Activated CD4-positive, alpha-beta T cell treated with anti-CD3 and anti-CD28 coated beads, Interleukin-2, amount 50 U/mL, for 16 hours (primary cell): ENCODE results near the gene CORO7.
"Not testable (repeated sequence)": the region's sequence is repeated elsewhere in the genome, so short reads cannot be mapped to it uniquely, and the experiment has no call there.

Experiments used
- DNase-seq: peaks from one replicate; pipeline ENCODE4 v3.0.0-alpha.2; 2020

The CORO7 gene

GRCh38 chr16:4399001-4399730, 17.2 kb downstream of the CORO7 start:
- no peak for DNase-seq

GRCh38 chr16:4395055-4395726, 21.2 kb downstream of the CORO7 start:
- DNase-seq = no peak

- DNase-seq = not testable (repeated sequence)
These were observed 22.5 kb downstream of the CORO7 start for GRCh38 chr16:4393850-4394249.

DNA sequence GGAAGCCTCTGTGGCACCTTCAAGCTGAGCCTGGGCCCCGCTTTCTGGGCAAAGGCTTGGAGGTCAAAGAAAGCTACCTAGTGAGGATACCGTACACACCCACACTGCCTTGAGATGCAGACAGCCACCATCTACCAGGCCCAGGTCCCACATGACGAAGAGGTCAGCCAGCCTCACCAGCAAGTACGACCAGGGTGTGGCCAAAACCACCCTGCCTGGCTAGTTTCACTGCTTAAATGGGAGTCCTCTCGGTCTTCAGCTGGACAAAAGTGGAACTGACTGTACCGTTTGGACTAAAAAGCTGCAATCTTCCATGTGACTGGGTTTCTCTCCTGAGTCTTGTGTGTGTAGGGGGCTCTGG, 23.2 kb downstream of the CORO7 start:
- no peak for DNase-seq

DNA sequence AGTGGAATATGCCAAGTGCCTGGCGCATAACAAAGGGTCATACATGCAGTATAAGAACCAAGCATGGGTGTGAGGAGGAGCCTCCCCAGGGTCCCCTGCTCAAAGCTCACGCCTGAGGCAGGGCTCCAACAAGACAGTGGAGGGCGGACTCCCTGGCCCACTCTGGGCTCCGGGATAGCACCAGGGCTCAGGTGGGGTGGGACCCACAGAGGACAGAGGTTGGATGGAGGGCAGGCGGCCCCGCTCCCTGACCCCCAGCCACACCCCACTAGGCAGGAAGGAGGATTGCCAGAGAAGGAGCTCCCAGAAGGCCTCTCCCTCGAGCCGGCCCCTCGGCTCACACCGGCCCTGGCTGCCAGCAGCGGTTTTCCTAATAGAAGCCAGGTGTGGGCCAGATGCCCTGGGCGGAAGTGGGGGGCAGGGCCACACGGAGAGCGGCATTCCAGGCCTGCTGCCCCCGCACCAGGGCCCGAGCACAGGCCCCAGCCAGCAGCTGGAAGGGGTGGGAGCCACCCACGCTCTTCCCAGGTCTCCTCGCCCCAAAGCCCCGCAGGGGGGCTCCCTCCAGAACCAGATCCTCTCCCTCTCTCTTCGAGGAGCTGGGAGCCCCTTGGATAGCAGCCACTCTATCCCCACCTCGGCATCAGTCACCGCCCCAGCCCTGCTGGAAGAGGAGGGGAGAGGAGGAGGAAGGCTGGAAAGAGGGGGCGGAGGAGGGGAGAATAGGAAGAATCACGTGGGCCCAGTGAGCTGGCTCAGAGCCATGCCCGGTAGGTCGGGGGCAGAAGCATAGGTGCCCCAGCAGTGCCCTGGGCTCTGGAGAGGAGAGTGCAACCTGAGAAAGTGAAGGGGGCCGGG, 23.8 kb downstream of the CORO7 start:
- no peak for DNase-seq

GRCh38 chr16:4391631-4392381, 24.6 kb downstream of the CORO7 start:
- DNase-seq = no peak

DNA sequence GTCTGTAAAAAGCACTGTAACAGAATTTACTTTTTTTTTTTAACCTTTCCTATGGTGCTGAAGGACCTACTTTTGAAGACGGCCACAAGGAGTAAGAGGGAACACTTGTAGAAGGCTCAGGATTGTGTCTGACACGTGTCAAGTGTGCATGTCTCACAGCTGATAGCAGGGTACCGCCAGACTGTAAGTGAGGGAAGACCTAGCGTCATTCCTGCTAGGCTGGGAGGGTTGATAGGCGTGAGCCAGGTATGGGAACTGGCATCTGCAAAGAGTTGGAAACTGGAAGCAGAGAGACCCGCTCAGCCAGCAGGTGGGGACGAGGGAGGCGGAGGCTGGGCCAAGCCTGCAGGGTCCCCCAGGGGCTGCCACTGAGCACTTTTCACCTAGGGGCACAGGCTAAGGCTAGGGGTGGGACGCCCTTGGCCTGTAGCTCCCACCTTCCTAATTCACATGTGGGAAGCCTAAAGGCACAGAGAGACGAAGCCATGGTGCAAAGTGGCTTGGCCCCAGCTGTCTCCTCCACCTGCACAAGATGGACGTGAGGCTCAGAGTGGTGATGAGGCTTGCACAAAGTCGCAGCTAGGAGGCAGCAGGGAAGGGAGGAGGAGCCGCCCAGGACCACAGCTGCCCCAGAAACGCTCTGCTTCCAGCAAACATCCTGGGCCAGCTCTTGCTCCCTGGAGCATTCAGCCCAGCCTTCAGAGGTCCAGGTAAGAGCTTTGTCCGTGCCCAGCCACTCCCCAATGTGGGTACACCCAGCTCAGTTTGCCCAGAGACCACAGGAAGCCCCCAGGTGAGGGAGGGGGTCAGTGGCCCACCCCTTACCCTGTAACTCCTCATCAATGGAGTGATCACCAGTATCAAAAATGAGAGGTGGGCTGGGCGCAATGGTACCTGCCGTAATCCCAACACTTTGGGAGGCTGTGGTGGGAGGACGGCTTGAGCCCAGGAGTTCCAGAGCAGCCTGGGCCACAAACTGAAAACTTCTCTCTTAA, 25.8 kb downstream of the CORO7 start:
- no peak for DNase-seq

GRCh38 chr16:4389051-4389955, 27.1 kb downstream of the CORO7 start:
- DNase-seq = no peak

DNA sequence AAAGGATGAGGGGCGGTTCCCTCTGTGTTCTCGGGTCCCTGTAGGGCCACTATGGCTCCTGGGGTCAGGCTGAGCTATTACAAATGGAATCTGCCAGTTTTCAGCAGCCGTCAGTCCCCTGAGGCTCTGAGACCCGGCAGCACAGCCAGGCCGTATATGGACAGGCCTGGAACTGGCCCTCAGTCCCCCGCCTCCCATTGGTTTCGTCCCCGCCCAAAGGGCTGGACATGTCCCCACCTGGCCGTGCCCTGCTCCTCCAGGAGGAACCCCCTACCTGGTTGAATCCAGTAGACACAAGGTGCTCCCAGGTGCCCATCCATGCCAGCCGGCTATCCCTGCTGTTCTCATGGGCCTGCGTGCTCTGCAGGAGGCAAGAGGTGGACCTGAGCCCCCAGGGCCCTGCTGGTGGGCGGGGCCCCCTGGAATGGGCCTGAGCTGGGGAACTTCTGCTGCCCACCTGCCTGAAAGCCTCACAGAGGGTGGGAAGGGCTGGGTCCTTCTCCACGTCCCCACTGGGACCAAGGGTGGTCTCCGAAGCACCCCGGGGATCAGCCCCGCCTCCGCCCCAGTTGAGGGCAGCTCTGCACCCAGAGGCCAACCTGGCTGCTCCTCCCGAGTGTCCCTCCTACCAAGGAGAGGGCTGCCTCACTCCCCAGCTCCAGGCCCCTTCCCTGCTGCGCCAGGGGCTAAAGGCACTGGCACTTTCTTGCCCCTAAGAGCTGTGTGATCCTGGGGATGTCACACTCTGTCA, 27.9 kb downstream of the CORO7 start:
- DNase-seq = no peak

DNA sequence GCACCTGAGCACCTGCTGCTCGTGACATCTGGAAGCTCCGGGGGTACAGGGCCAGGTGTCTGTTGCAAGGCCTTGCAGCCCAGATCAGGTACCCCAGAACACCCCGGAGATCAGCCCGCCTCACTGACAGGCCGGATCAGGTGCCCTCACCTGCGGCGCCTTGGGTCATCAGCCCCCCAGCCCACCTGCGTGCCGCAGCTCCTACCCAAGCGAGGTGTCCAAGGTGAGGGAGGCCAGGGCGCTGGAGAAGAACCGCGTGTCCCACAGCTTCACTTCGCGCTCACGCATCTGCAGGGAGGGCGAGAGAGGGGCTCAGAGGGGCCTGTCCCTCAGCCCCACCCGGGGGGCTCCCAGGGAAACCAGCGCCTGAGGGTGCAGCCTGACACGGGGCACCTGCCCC, 28.6 kb downstream of the CORO7 start:
- DNase-seq = no peak

GRCh38 chr16:4386951-4387565, 29.3 kb downstream of the CORO7 start:
- no peak for DNase-seq

DNA sequence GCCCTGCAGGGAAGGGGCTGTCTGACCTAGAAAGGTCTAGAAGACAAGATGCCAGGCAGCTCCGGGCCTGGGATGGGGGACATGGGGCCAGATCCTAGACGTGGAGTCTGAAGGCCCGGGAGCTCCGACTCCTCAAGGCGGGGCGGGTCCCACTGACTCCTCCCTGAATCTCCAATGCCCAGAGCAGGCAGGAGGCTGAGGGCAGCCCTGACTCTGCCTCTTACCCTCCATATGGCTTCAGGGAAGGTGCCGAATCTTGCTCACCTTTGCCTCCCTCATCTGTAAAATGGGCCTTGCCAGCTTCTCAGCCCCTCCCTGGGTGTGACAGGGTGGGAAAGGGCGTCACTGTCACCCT, 30.0 kb downstream of the CORO7 start:
- no peak for DNase-seq

GRCh38 chr16:4385789-4386450, 30.5 kb downstream of the CORO7 start:
- DNase-seq = no peak

- no peak for DNase-seq
These were observed 31.2 kb downstream of the CORO7 start for GRCh38 chr16:4385066-4385788.

- no peak for DNase-seq
These were observed 31.9 kb downstream of the CORO7 start for GRCh38 chr16:4384509-4384942.

DNA sequence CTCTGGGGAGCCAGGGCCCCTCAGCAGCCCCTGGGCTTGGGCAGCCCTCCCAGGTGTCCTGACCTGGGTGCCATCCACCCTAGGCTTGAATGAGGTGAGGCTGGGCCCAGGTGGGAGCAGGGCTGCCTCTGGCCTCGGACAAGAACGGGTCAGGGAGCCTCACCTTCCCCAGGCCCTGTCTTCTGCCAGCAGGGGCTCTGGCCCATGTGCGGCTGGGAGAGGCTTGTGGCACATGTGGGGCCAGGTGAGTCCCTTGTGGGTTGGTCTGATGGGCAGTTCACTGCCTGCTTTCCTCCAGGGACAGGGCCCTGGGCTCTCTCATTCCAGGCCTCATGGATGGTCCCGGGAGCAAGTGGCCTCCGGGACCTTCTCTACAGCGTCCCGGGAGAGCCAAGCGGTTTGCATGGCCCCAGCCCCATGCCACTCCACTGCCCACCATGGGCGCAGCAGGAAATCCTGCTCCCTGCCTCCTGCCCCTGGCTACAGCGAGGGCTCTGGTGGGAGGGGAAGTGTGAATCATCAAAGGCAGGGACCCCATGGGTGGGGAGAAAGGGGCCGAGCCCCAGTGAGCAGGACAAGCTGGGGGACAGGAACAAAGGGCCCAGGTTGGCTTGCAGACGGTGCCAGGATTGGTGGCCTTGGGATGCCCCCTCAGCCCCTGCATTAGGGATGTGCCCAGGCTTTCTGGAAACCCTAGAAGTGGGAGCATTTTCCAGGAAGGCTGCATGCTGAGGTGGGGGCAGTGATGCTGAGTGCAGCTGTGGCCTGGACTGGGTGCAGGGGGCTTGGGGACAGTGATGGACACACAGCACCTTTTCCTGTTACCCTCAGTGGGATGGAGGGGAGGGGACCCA, 32.6 kb downstream of the CORO7 start:
- no peak for DNase-seq

DNA sequence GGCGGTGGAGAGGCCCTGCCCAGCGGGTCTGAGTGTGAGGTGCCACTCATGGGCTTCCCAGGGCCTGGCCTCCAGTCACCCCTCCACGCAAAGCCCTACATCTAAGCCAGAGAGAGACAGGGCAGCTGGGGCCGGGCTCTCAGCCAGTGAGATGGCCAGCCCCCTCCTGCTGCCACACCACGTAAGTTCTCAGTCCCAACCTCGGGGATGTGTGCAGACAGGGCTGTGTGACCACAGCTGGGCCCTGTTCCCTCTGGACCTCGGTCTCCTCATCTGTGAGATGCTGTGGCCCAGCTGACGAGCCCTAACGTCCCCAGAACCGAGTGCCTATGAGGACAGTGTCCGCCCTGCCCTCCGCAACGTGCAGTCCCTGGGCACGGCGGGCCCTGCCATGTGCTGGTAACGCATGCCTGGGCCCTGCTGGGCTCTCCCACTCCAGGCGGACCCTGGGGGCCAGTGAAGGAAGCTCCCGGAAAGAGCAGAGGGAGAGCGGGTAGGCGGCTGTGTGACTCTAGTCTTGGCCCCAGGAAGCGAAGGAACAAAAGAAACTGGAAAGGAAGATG, 33.5 kb downstream of the CORO7 start:
- no peak for DNase-seq
